Mammary epithelial cell (primary cell): ENCODE data around the gene DKK3.

Experiments used
- CTCF ChIP-seq, 2 donors: IDR thresholded peaks in 1 of 2; conservative IDR thresholded peaks in 1 of 2; 2 replicates each; pipeline ENCODE4 v1.5.1; 2011 to 2012; ENCODE audit warnings: inconsistent platforms in 2 of 2, low read length in 2 of 2, mild to moderate bottlenecking in 2 of 2, control low read depth in 1 of 2, low read depth in 1 of 2; ENCODE audit not compliant: insufficient read depth in 1 of 2; ENCODE audit errors: extremely low read depth in 1 of 2
- EZH2 ChIP-seq: IDR thresholded peaks from 2 replicates; pipeline ENCODE4 v1.6.1; 2012; ENCODE audit warnings: low read length, inconsistent platforms, borderline replicate concordance

GRCh38 chr11:11961399-11962028, 46.9 kb downstream of the DKK3 start:
- TF ChIP-seq CTCF (conservative IDR thresholded peaks at IDR 0.05 in 1 of 2, IDR thresholded peaks at IDR 0.05 in 1 of 2; ENCODE audit: extremely low read depth in 1 of 2, insufficient read depth in 1 of 2, low read depth in 1 of 2, low read length in 2 of 2) (no peak), EZH2 (no peak)
